HepG2 (cell line): Measurements from ENCODE around the gene PREP. TPM values are rescaled to one million over a fixed set of nuclear protein-coding genes. Genes with fewer than 3 reads are reported as not detected.

ENCODE experiments used
- ATAC-seq: fragments of 200-7000 bp; cut with Tn5 transposase; 3 replicates; pipeline ENCODE4 v1.9.1; 2020; ENCODE audit warnings: mild to moderate bottlenecking, moderate library complexity
- BruUV-seq: library from RNA; stranded (reverse); fragments of 400-500 nt; replicated peaks from 2 replicates; lab custom pipeline; 2021; lab: Mats Ljungman, UMichigan
- CTCF ChIA-PET: fragments of 300-600 bp; formaldehyde crosslinking; extraction: SDS; loops from one replicate; lab custom pipeline; 2021; ENCODE audit warnings: low total read pairs, inconsistent platforms, low intra/inter-chr PET ratio; lab: Yijun Ruan, JAX
- POLR2A ChIA-PET: fragments of 350-600 bp; sonication (Branson Sonifier 250); formaldehyde crosslinking; loops from one replicate; lab custom pipeline; 2020; ENCODE audit warnings: antibody characterized with exemption, inconsistent platforms; lab: Yijun Ruan, JAX
- DNase-seq: peaks from one replicate; pipeline ENCODE4 v3.0.0-alpha.2; 2015; ENCODE audit warnings: low spot score
- FAIRE-seq: peaks from 3 replicates; lab custom pipeline; 2011; peaks lifted over from hg19 to GRCh38; lab: Jason Lieb, UNC
- H2AFZ ChIP-seq: one replicate; pipeline ENCODE4 v1.6.1; 2011; ENCODE audit warnings: low read length, inconsistent platforms
- H3K27ac ChIP-seq: fragments of 300-600 bp; 3 replicates; pipeline ENCODE4 v1.8.0; 2011; ENCODE audit warnings: mixed run types, mild to moderate bottlenecking, mixed read lengths, low read length, inconsistent platforms; ENCODE audit not compliant: insufficient read depth; ENCODE audit errors: extremely low read length
- H3K27me3 ChIP-seq, 2 experiments: fragments of 200-600 bp in 1 of 2; 2 replicates in 1 of 2; 3 replicates in 1 of 2; pipeline versions ENCODE4 v1.6.0 to v1.8.0; 2011; ENCODE audit warnings: low read length in 2 of 2, mild to moderate bottlenecking in 2 of 2, moderate library complexity in 2 of 2, inconsistent platforms in 1 of 2; ENCODE audit not compliant: insufficient read depth in 2 of 2, control insufficient read depth in 1 of 2
- H3K36me3 ChIP-seq, 2 experiments: fragments of 200-600 bp in 1 of 2; replicated peaks in 1 of 2; 2 replicates in 1 of 2; 3 replicates in 1 of 2; pipeline versions ENCODE4 v1.5.1 to v1.8.0; 2011; ENCODE audit warnings: low read length in 2 of 2, inconsistent platforms in 1 of 2; ENCODE audit not compliant: insufficient read depth in 2 of 2, control insufficient read depth in 1 of 2
- H3K4me1 ChIP-seq: 2 replicates; pipeline ENCODE4 v1.5.1; 2012; ENCODE audit warnings: low read length, inconsistent platforms; ENCODE audit not compliant: insufficient read depth
- H3K4me2 ChIP-seq: 2 replicates; pipeline ENCODE4 v1.6.0; 2011; ENCODE audit warnings: low read depth, low read length, inconsistent platforms
- H3K4me3 ChIP-seq, 3 experiments: fragments of 200-600 bp in 1 of 3; sonication (generic), shearing (Covaris generic) in 1 of 3; replicated peaks in 1 of 3; 2 replicates each; pipeline ENCODE4 v1.5.1; 2011 to 2016; ENCODE audit warnings: low read length in 3 of 3, inconsistent platforms in 2 of 3, low read depth in 2 of 3, mild to moderate bottlenecking in 2 of 3, control low read depth in 1 of 3, mixed read lengths in 1 of 3; ENCODE audit not compliant: insufficient read depth in 1 of 3
- H3K79me2 ChIP-seq: one replicate; pipeline ENCODE4 v1.6.1; 2011; ENCODE audit warnings: low read length, inconsistent platforms; ENCODE audit not compliant: insufficient read depth
- H3K9ac ChIP-seq: 2 replicates; pipeline ENCODE4 v1.6.0; 2011; ENCODE audit warnings: mild to moderate bottlenecking, low read depth, low read length, inconsistent platforms; ENCODE audit not compliant: insufficient read depth
- H3K9me3 ChIP-seq: 2 replicates; pipeline ENCODE4 v1.5.1; 2012; ENCODE audit warnings: mild to moderate bottlenecking, low read length
- H4K20me1 ChIP-seq: 2 replicates; pipeline ENCODE4 v1.6.0; 2011; ENCODE audit warnings: inconsistent platforms, mild to moderate bottlenecking, low read length, moderate library complexity; ENCODE audit not compliant: insufficient read depth
- BHLHE40 ChIP-seq: IDR thresholded peaks from 2 replicates; pipeline ENCODE4 v1.6.1; 2011; ENCODE audit warnings: low read length, improper control_type of control experiment
- FOSL2 ChIP-seq: sonication (generic); formaldehyde crosslinking; IDR thresholded peaks from 2 replicates; pipeline ENCODE4 v1.4.0; 2020; ENCODE audit warnings: missing genetic modification reagents
- HMG20A ChIP-seq: IDR thresholded peaks from 2 replicates; pipeline ENCODE4 v1.6.1; 2016; ENCODE audit warnings: borderline replicate concordance
- HNRNPLL ChIP-seq: fragments of 200-400 bp; formaldehyde crosslinking; IDR thresholded peaks from 2 replicates; pipeline ENCODE4 v1.6.1; 2017; ENCODE audit warnings: mild to moderate bottlenecking, low read depth, low read length; ENCODE audit not compliant: poor library complexity, severe bottlenecking
- KMT2B ChIP-seq: IDR thresholded peaks from 2 replicates; pipeline ENCODE4 v1.6.1; 2016; ENCODE audit warnings: missing genetic modification reagents, missing compliant biosample characterization
- NFE2L2 ChIP-seq: fragments of 150-350 bp; IDR thresholded peaks from 2 replicates; pipeline ENCODE4 v1.6.1; 2014; ENCODE audit warnings: low read length
- RFXAP ChIP-seq: sonication (generic); formaldehyde crosslinking; IDR thresholded peaks from 2 replicates; pipeline ENCODE4 v1.4.0; 2020; ENCODE audit warnings: missing genetic modification reagents, borderline replicate concordance
- SRY ChIP-seq: sonication (generic); formaldehyde crosslinking; IDR thresholded peaks from 2 replicates; pipeline ENCODE4 v1.8.0; 2022; ENCODE audit warnings: mild to moderate bottlenecking, missing genetic modification reagents
- TCF7L2 ChIP-seq: IDR thresholded peaks from 2 replicates; pipeline ENCODE4 v1.6.1; 2011; ENCODE audit warnings: mild to moderate bottlenecking, low read depth, low read length, moderate library complexity
- YEATS4 ChIP-seq: sonication (generic); formaldehyde crosslinking; IDR thresholded peaks from 2 replicates; pipeline ENCODE4 v1.4.0; 2020; ENCODE audit warnings: missing genetic modification reagents, borderline replicate concordance
- ZMAT3 ChIP-seq: sonication (generic); formaldehyde crosslinking; conservative IDR thresholded peaks from 2 replicates; pipeline ENCODE4 v1.7.0; 2021; ENCODE audit warnings: missing genetic modification reagents
- ZNF549 ChIP-seq: sonication (generic); formaldehyde crosslinking; IDR thresholded peaks from 2 replicates; pipeline ENCODE4 v1.5.0; 2020; ENCODE audit warnings: missing genetic modification reagents
- ZNF850 ChIP-seq: sonication (generic); formaldehyde crosslinking; conservative IDR thresholded peaks from 2 replicates; pipeline ENCODE4 v1.9.0; 2021; ENCODE audit warnings: mild to moderate bottlenecking, missing genetic modification reagents
- ZSCAN20 ChIP-seq: sonication (generic); formaldehyde crosslinking; IDR thresholded peaks from 2 replicates; pipeline ENCODE4 v1.4.0; 2020; ENCODE audit warnings: missing genetic modification reagents, mild to moderate bottlenecking, borderline replicate concordance
- ZSCAN21 ChIP-seq: sonication (generic); formaldehyde crosslinking; IDR thresholded peaks from 2 replicates; pipeline ENCODE4 v1.8.0; 2022; ENCODE audit warnings: mild to moderate bottlenecking, missing genetic modification reagents, moderate library complexity, borderline replicate concordance
- WGBS: methylation state at CpG from one replicate; pipeline ENCODE4 v1.1.6; 2017; ENCODE audit warnings: low lambda C conversion rate; 5-methylcytosine and 5-hydroxymethylcytosine counted together
- in situ Hi-C: cut with HindIII; loops from 2 replicates; pipeline ENCODE4 v1.10.0; 2017; ENCODE audit warnings: low pct_unique_long_range_greater_than_20kb; ENCODE audit not compliant: extremely low pct_ligation_motif_present
- intact Hi-C: fragments of 100-400 bp; cut with micrococcal nuclease; formaldehyde crosslinking; loops from one replicate; pipeline ENCODE4 v1.10.0; 2022; ENCODE audit not compliant: unreplicated experiment
- polyA plus RNA-seq, 8 experiments: library from polyadenylated mRNA; depleted of rRNA in 3 of 8; stranded (reverse) in 7 of 8; unstranded in 1 of 8; fragments of >200 nt; fragmentation: Illumina TruSeq in 4 of 8; extraction: Trizol in 4 of 8; gene quantifications; 2 replicates each; pipeline versions ENCODE4 v1.2.1 to v1.2.3, GENCODE V29; 2011 to 2016; ENCODE audit warnings: low read depth in 4 of 8, missing spikeins in 1 of 8, mixed read lengths in 1 of 8; ENCODE audit not compliant: insufficient read depth in 1 of 8
- total RNA-seq, 5 experiments: library from RNA; depleted of rRNA; stranded (reverse); fragments of >200 nt; fragmentation: Illumina TruSeq; extraction: Trizol; gene quantifications; 2 replicates each; pipeline ENCODE4 v1.2.3, GENCODE V29; 2016; ENCODE audit warnings: low read depth in 1 of 5
- TF ChIP-seq, protein P1 (sequence below): IDR thresholded peaks from 2 replicates; pipeline ENCODE4 v1.6.1; 2012; ENCODE audit warnings: inconsistent platforms
- TF ChIP-seq, protein P2 (sequence below): sonication (generic); formaldehyde crosslinking; IDR thresholded peaks from 2 replicates; pipeline ENCODE4 v1.4.0; 2020; ENCODE audit warnings: missing genetic modification reagents

PREP gene
- total and polyA plus RNA-seq, 2 of the 13 experiments (the other 11 are each of a cell fraction or from before 2014, with no cell fraction given): 12.6 to 15.9 TPM

DNA sequence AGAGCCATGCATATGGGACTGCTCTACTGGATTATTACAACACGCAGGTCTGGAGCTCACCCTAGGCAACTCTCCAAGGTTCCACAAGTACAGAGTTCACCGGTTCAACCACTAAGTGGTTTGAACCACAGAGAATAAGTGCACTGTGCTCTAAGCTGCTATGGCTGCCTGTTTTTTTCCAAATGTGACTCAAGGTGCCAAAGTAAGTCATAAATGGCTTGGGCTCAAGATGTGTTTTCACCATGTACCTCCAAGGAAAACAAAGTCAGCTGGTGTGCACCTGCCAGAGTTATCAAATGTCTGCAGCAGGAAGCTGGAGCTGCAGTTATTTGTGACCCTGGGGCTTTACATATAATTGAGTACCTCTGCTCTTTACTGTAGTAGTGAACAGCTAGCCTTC lies 76.7 kb downstream of the PREP start (continued):
- TF ChIP-seq ZSCAN21 (CRISPR knock-in tag) (no peak), NFE2L2 (no peak), YEATS4 (CRISPR knock-in tag) (no peak), FOSL2 (CRISPR knock-in tag) (no peak), ZSCAN20 (CRISPR knock-in tag) (0 out of 2 replicates have a peak, but pooled peaks have one; percentile 41), BHLHE40 (no peak), HMG20A (CRISPR knock-in tag) (no peak), SRY (CRISPR knock-in tag) (no peak)

DNA sequence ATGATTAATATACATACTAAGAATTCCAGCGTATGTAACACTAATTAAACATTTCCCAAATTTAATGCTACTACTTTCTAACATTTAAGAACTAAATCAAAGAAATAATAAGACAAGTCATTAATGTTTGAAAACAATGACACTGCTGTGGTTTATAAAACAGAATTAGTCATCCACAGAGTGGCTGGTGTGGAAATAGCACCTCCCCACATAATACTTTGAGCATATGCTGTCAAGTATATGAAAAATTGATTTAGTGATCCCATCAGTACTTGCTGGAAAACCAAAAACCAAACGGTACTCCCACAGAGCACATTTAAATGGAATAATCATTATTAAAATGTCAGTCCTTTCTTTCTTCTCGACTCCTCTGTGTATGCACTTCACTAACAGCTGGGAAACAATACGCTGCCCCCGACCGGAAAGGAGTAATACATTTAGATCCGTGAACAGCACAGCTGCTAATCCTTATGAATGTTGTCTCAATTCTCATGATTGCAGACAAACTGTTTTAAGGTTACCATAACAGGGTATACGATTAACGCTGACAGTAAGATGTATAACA lies 78.4 kb downstream of the PREP start:
- no peak for TF ChIP-seq KMT2B
- TF ChIP-seq ZNF850 (CRISPR knock-in tag): no peak
- TF ChIP-seq, protein P1, sequence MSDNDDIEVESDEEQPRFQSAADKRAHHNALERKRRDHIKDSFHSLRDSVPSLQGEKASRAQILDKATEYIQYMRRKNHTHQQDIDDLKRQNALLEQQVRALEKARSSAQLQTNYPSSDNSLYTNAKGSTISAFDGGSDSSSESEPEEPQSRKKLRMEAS: no peak
- no peak for TF ChIP-seq ZNF549
- TF ChIP-seq RFXAP (CRISPR knock-in tag): no peak
- no peak for TF ChIP-seq TCF7L2
- TF ChIP-seq HNRNPLL: no peak
- no peak for TF ChIP-seq ZMAT3 (CRISPR knock-in tag)
- TF ChIP-seq, protein P2, sequence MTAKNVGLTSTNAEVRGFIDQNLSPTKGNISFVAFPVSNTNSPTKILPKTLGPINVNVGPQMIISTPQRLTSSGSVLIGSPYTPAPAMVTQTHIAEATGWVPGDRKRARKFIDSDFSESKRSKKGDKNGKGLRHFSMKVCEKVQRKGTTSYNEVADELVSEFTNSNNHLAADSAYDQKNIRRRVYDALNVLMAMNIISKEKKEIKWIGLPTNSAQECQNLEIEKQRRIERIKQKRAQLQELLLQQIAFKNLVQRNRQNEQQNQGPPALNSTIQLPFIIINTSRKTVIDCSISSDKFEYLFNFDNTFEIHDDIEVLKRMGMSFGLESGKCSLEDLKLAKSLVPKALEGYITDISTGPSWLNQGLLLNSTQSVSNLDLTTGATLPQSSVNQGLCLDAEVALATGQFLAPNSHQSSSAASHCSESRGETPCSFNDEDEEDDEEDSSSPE (CRISPR knock-in tag): no peak
- FAIRE-seq (no peak), ATAC-seq (no peak), DNase-seq (no peak)
- Histone ChIP-seq H3K4me3 (no peak overlapping the region), H4K20me1 (no peaks in the 10 kb centered on the region), H3K27me3 (no peaks in the 10 kb centered on the region), H3K79me2 (no peaks in the 10 kb centered on the region), H2AFZ (no peak overlapping the region), H3K9ac (no peak overlapping the region), H3K36me3 (peaks cover 6 to 59% of the 10 kb centered on the region in 2 experiments; a peak in 4 of 5 replicates), H3K4me2 (no peak overlapping the region), H3K27ac (no peak overlapping the region), H3K4me1 (peaks cover 14% of the 10 kb centered on the region), H3K9me3 (no peaks in the 10 kb centered on the region)
- ChIA-PET CTCF (no interaction called here), POLR2A (no interaction called here)
- in situ Hi-C loops: loop anchor here (10.0 kb wide), 1 partner anchor 80 kb away; the partner anchor contains the start of gene PREP
- BruUV-seq: no TSS peak
- WGBS: 95% methylated on average over 9 of the region's 9 CpGs
- intact Hi-C loops: no loop called here
